Measurements from ENCODE around the gene KIF4A.
A peak's percentile ranks its signal among the peaks of the same experiment; 100 is the strongest.

KIF4A gene

GRCh38 chrX:70432936-70433847, 143.3 kb downstream of the KIF4A start:
- Mint-ChIP-seq H3K4me3 (peak overlapping the region; percentile 91), H3K27me3 (ENCODE audit: low read depth) (peaks cover 4% of the 10 kb centered on the region), H3K4me1 (ENCODE audit: low read depth) (peaks cover 12% of the 10 kb centered on the region), H3K27ac (peak overlapping the region; percentile 92), H3K9me3 (no peaks in the 10 kb centered on the region), H3K36me3 (ENCODE audit: low read depth) (no peaks in the 10 kb centered on the region)
- DNase-seq (ENCODE audit: low spot score) = no peak

- peaks cover 4% of the 10 kb centered on the region for H3K27me3 Mint-ChIP-seq (ENCODE audit: low read depth)
- H3K4me3 Mint-ChIP-seq = peak overlapping the region; percentile 91
- H3K36me3 Mint-ChIP-seq (ENCODE audit: low read depth) = no peaks in the 10 kb centered on the region
- peak; percentile 72 for DNase-seq (ENCODE audit: low spot score)
- H3K4me1 Mint-ChIP-seq (ENCODE audit: low read depth) = peaks cover 18% of the 10 kb centered on the region
- no peaks in the 10 kb centered on the region for H3K9me3 Mint-ChIP-seq
- peak overlapping the region; percentile 92 for H3K27ac Mint-ChIP-seq
Observed at GRCh38 chrX:70433848-70434351, 144.0 kb downstream of the KIF4A start.

GRCh38 chrX:70434352-70434866, 144.5 kb downstream of the KIF4A start:
- peak; percentile 58 for DNase-seq (ENCODE audit: low spot score)
- Mint-ChIP-seq H3K27ac (peak overlapping the region; percentile 92), H3K4me3 (peak overlapping the region; percentile 91)

GRCh38 chrX:70434914-70435586, 145.1 kb downstream of the KIF4A start:
- peak overlapping the region; percentile 63 for H3K27ac Mint-ChIP-seq
- no peaks in the 10 kb centered on the region for H3K9me3 Mint-ChIP-seq
- DNase-seq (ENCODE audit: low spot score) = no peak

More at GRCh38 chrX:70434352-70434866, 144.5 kb downstream of the KIF4A start:
- no peaks in the 10 kb centered on the region for H3K36me3 Mint-ChIP-seq (ENCODE audit: low read depth)
- no peaks in the 10 kb centered on the region for H3K9me3 Mint-ChIP-seq
- H3K27me3 Mint-ChIP-seq (ENCODE audit: low read depth) = peaks cover 7% of the 10 kb centered on the region
- peaks cover 21% of the 10 kb centered on the region for H3K4me1 Mint-ChIP-seq (ENCODE audit: low read depth)

GRCh38 chrX:70436343-70436742, 146.4 kb downstream of the KIF4A start:
- DNase-seq (ENCODE audit: low spot score) = no peak
- H3K4me1 Mint-ChIP-seq (ENCODE audit: low read depth) = peaks cover 23% of the 10 kb centered on the region
- no peaks in the 10 kb centered on the region for H3K9me3 Mint-ChIP-seq
- H3K27ac Mint-ChIP-seq = no peak overlapping the region
- H3K36me3 Mint-ChIP-seq (ENCODE audit: low read depth) = no peaks in the 10 kb centered on the region
- H3K27me3 Mint-ChIP-seq (ENCODE audit: low read depth) = peaks cover 18% of the 10 kb centered on the region
- no peak overlapping the region for H3K4me3 Mint-ChIP-seq

More at GRCh38 chrX:70434914-70435586, 145.1 kb downstream of the KIF4A start:
- H3K36me3 Mint-ChIP-seq (ENCODE audit: low read depth) = no peaks in the 10 kb centered on the region
- H3K4me1 Mint-ChIP-seq (ENCODE audit: low read depth) = peaks cover 23% of the 10 kb centered on the region
- H3K4me3 Mint-ChIP-seq = peak overlapping the region; percentile 81
- peaks cover 9% of the 10 kb centered on the region for H3K27me3 Mint-ChIP-seq (ENCODE audit: low read depth)

- Mint-ChIP-seq H3K9me3 (no peaks in the 10 kb centered on the region), H3K4me1 (ENCODE audit: low read depth) (peaks cover 23% of the 10 kb centered on the region), H3K27me3 (ENCODE audit: low read depth) (peaks cover 25% of the 10 kb centered on the region), H3K27ac (no peak overlapping the region), H3K4me3 (no peak overlapping the region), H3K36me3 (ENCODE audit: low read depth) (no peaks in the 10 kb centered on the region)
- DNase-seq (ENCODE audit: low spot score) = no peak
Observed at GRCh38 chrX:70437011-70437410, 147.1 kb downstream of the KIF4A start.

- no peaks in the 10 kb centered on the region for H3K36me3 Mint-ChIP-seq (ENCODE audit: low read depth)
- DNase-seq (ENCODE audit: low spot score) = no peak
- no peak overlapping the region for H3K4me3 Mint-ChIP-seq
- peaks cover 23% of the 10 kb centered on the region for H3K4me1 Mint-ChIP-seq (ENCODE audit: low read depth)
- no peaks in the 10 kb centered on the region for H3K9me3 Mint-ChIP-seq
- peaks cover 36% of the 10 kb centered on the region for H3K27me3 Mint-ChIP-seq (ENCODE audit: low read depth)
- no peak overlapping the region for H3K27ac Mint-ChIP-seq
Observed at GRCh38 chrX:70437921-70438665, 148.2 kb downstream of the KIF4A start.

GRCh38 chrX:70439016-70439415, 149.1 kb downstream of the KIF4A start:
- peaks cover 16% of the 10 kb centered on the region for H3K4me1 Mint-ChIP-seq (ENCODE audit: low read depth)
- DNase-seq (ENCODE audit: low spot score) = no peak
- H3K27me3 Mint-ChIP-seq (ENCODE audit: low read depth) = peaks cover 42% of the 10 kb centered on the region
- no peak overlapping the region for H3K4me3 Mint-ChIP-seq
- no peaks in the 10 kb centered on the region for H3K36me3 Mint-ChIP-seq (ENCODE audit: low read depth)
- H3K27ac Mint-ChIP-seq = no peak overlapping the region
- no peaks in the 10 kb centered on the region for H3K9me3 Mint-ChIP-seq

GRCh38 chrX:70442224-70442623, 152.3 kb downstream of the KIF4A start:
- Mint-ChIP-seq H3K27me3 (ENCODE audit: low read depth) (peaks cover 63% of the 10 kb centered on the region), H3K4me1 (ENCODE audit: low read depth) (peaks cover 10% of the 10 kb centered on the region), H3K27ac (no peak overlapping the region), H3K36me3 (ENCODE audit: low read depth) (no peaks in the 10 kb centered on the region), H3K9me3 (no peaks in the 10 kb centered on the region), H3K4me3 (no peak overlapping the region)
- no peak for DNase-seq (ENCODE audit: low spot score)

GRCh38 chrX:70444326-70444945, 154.5 kb downstream of the KIF4A start, which contains the start of gene DLG3:
Gene DLG3, plus strand, starts transcription at chrX:70444835. Its CDS starts 367 bp downstream, at chrX:70445202.
- Mint-ChIP-seq H3K27ac (no peak within 1 kb of the TSS), H3K4me3 (peak within 1 kb of the TSS; percentile 34), H3K4me1 (ENCODE audit: low read depth) (peaks cover 1% of the 10 kb centered on the region), H3K36me3 (ENCODE audit: low read depth) (no peaks in the 10 kb centered on the region), H3K27me3 (ENCODE audit: low read depth) (peaks cover 56% of the 10 kb centered on the region), H3K9me3 (no peaks in the 10 kb centered on the region)
- DNase-seq (ENCODE audit: low spot score) = no peak

- Mint-ChIP-seq H3K27me3 (ENCODE audit: low read depth) (peaks cover 54% of the 10 kb centered on the region), H3K4me3 (no peak overlapping the region)
- no peak for DNase-seq (ENCODE audit: low spot score)
Observed at GRCh38 chrX:70444946-70445656, 155.2 kb downstream of the KIF4A start.

GRCh38 chrX:70445951-70446350, 156.0 kb downstream of the KIF4A start:
- Mint-ChIP-seq H3K27ac (no peak overlapping the region), H3K4me3 (no peak overlapping the region), H3K9me3 (no peaks in the 10 kb centered on the region), H3K4me1 (ENCODE audit: low read depth) (no peaks in the 10 kb centered on the region), H3K36me3 (ENCODE audit: low read depth) (no peaks in the 10 kb centered on the region), H3K27me3 (ENCODE audit: low read depth) (peaks cover 48% of the 10 kb centered on the region)
- no peak for DNase-seq (ENCODE audit: low spot score)

More at GRCh38 chrX:70444946-70445656, 155.2 kb downstream of the KIF4A start:
- Mint-ChIP-seq H3K36me3 (ENCODE audit: low read depth) (no peaks in the 10 kb centered on the region), H3K4me1 (ENCODE audit: low read depth) (no peaks in the 10 kb centered on the region), H3K27ac (no peak overlapping the region), H3K9me3 (no peaks in the 10 kb centered on the region)

Measured in T-helper 2 cell treated with Interferon-gamma antibody and Interleukin-4, amounts not matched to agents 5 μg/mL and 100 μg/mL, for 36 hours (primary cell).